GM11168 (cell line): Measurements from ENCODE around the gene EPHA4.

ENCODE experiments used
- in situ Hi-C: fragments of 300-500 bp; cut with MboI; formaldehyde crosslinking; loops from one replicate; pipeline ENCODE4 v1.12.0; 2022; ENCODE audit warnings: low sequenced_read_pairs; ENCODE audit not compliant: unreplicated experiment

Gene EPHA4

DNA sequence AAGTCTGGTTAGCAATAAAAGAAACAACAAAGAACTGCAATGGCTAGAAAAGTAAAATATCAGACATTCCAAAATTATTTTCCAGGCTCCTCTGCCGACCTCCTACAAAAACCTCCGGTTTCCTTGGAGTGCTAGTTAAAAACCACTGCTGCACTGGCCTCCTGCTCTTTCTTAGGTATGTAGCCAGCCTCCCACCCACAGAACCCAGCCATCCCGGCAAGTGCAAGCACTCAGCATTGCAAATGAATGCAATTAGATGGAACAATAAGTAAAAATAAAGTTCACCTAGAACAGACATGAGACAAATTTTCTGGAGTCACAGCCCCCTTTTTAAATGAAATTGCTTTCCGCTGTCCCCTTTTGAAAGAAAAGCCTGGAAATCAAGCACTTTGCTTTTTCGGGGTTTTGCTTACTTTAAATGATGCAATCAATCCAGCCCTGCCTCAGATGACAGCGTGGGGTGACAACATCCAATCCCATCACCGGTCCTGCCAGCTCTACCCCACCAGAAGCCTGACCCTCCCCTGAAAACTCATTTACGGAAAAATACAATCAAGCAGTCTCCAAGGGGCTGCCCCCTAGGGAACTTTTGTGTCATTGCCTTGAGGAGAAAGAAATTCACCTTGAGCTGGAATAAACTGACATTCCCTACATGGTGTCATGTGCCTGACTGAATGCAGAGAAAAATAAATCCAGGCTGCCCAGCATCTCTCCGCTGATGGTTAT is 199.8 kb downstream of the EPHA4 start:
- in situ Hi-C loops = no loop called here

DNA sequence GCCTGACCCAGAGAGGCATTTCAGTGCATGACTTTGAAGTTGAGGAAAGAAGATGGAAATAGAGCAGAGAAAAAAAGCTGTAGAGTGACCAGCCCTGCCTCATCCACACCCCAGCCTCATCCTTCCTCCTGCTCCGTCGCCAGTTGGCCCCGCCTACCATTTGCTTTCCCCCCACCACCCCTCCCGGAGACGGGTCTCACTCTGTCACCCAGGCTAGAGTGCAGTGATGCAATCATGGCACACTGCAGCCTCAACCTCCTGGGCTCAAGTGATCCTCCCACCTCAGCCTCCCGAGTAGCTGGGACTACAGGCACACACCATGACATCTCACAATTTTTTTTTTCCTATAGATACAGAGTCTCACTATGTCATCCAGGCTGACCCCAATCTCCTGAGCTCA is 200.8 kb downstream of the EPHA4 start:
- in situ Hi-C loops = no loop called here

DNA sequence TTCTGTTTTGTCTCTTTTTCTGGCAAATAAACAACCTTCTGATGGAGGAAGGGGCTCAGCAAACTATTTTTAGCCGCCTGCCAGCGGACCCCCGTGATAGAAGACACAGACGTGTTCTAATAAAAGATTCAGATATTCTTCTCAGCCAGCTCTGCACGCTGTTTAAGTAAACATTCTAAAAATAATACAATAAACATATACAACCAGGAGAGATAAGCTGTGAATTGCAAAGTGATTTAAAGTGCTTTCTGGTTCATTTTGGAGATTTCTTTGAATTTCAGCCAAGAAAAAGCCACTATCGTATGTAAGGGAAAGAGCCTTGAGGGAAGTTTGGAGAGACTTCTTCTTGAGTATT is 201.3 kb downstream of the EPHA4 start:
- in situ Hi-C loops = no loop called here

DNA sequence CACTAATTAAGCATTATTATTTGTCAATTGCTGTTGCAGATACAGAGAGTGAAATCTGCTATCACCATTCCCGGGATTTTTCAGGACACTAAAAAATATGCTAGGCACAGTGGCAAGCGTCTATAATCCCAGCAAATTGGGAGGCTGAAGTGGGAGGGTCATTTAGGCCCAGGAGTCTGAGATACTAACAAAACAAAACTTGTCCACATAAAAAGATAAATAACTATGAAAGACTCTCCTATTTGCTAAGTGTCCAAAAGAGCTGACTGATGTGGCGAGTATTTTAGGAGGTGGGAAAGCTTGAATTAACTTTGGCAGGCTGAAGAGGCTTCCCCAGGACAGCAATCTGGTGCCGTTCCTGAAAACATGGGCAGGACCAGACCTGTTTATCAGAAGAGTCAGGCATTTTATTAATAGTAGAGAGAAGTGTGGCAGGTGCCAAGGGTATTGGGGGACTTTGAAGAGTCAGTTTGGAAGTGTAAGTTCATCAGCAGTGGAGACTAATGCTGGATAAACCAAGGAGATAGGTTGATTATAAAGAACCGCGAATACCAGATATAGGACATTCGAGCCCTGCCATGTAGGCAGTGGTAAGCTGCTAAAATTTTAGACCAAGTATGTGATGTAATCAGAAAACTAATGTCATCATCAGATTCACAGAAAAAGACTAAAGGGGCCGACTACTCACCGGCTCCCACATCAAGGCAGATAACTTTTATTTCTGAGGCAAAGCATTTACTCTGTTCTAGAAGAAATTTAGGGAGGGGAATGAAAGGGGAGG is 201.8 kb downstream of the EPHA4 start:
- in situ Hi-C loops = no loop called here
